Breast epithelium (tissue), 3 donors: Measurements from ENCODE around the gene MMP25.

Source experiments
- CTCF ChIP-seq, 3 donors: fragments of 450-650 bp; IDR thresholded peaks; one replicate each; pipeline ENCODE4 v1.5.1; 2016 to 2017; ENCODE audit warnings: antibody characterized with exemption in 3 of 3, mild to moderate bottlenecking in 3 of 3, moderate library complexity in 3 of 3
- POLR2A ChIP-seq: fragments of 450-650 bp; IDR thresholded peaks from one replicate; pipeline ENCODE4 v1.6.1; 2016; ENCODE audit warnings: antibody characterized with exemption, mild to moderate bottlenecking, moderate library complexity
- POLR2AphosphoS5 ChIP-seq, 3 donors: sonication (generic); formaldehyde crosslinking; IDR thresholded peaks; one replicate each; pipeline ENCODE4 v1.6.1; 2017; ENCODE audit warnings: antibody characterized with exemption in 3 of 3

- TF ChIP-seq CTCF (IDR thresholded peaks at IDR 0.05), result no peak
- TF ChIP-seq POLR2A, result no peak
- no peak for TF ChIP-seq POLR2AphosphoS5 (IDR thresholded peaks at IDR 0.05)
Measured at GRCh38 chr16:3026609-3027488, 19.5 kb upstream of the MMP25 start.
